ENCODE data around the gene RMI2.

Gene RMI2

GRCh38 chr16:11307639-11308492, 37.4 kb upstream of the RMI2 start:
- no peak for TF ChIP-seq Cebpa-rat (IDR thresholded peaks at IDR 0.05)
- H3K36me3 ChIP-seq = no peaks in the 10 kb centered on the region; a peak in 1 of 22 replicates

GRCh38 chr16:11308493-11309283, 36.6 kb upstream of the RMI2 start:
- Histone ChIP-seq H3K4me3 (peak overlapping the region in 3 of 10 experiments; percentile 7 to 40 (median 11); a peak in 3 of 20 replicates), H4K20me1 (no peaks in the 10 kb centered on the region), H3K4me1 (peaks cover 47 to 70% (median 59%) of the 10 kb centered on the region in 10 experiments), H3K27me3 (no peaks in the 10 kb centered on the region; a peak in 1 of 22 replicates), H3K9me3 (replicated peaks in 1 of 11) (peaks cover 12 to 46% (median 33%) of the 10 kb centered on the region in 11 experiments; a peak in 21 of 22 replicates), H3K4me2 (peak overlapping the region; percentile 8 to 89 (median 80)), H3K27ac (peak overlapping the region in 8 of 11 experiments; percentile 88 to 98 (median 94); a peak in 16 of 22 replicates), H3K36me3 (no peaks in the 10 kb centered on the region; a peak in 1 of 22 replicates), H3K9ac (peak overlapping the region in 7 of 11 experiments; percentile 14 to 84 (median 80); a peak in 10 of 22 replicates)
- no peak for TF ChIP-seq Cebpa-rat (IDR thresholded peaks at IDR 0.05)

More at GRCh38 chr16:11307639-11308492, 37.4 kb upstream of the RMI2 start:
- peaks cover 43 to 70% (median 54%) of the 10 kb centered on the region in 10 experiments for H3K4me1 ChIP-seq
- peak overlapping the region; percentile 8 to 89 (median 80); a peak in 20 of 22 replicates for H3K4me2 ChIP-seq
- H3K9ac ChIP-seq = peak overlapping the region in 5 of 11 experiments; percentile 11 to 49 (median 37); a peak in 6 of 22 replicates
- peak overlapping the region in 3 of 10 experiments; percentile 7 to 40 (median 23); a peak in 3 of 20 replicates for H3K4me3 ChIP-seq
- H3K27me3 ChIP-seq = no peaks in the 10 kb centered on the region; a peak in 1 of 22 replicates
- peaks cover 12 to 50% (median 33%) of the 10 kb centered on the region in 11 experiments; a peak in 21 of 22 replicates for H3K9me3 ChIP-seq (replicated peaks in 1 of 11)
- H3K27ac ChIP-seq = peak overlapping the region in 8 of 11 experiments; percentile 40 to 98 (median 94); a peak in 14 of 22 replicates
- no peaks in the 10 kb centered on the region for H4K20me1 ChIP-seq

- no peak overlapping the region; a peak in 1 of 20 replicates for H3K4me3 ChIP-seq
- peaks cover 0 to 3% (median 0%) of the 10 kb centered on the region in 11 experiments; a peak in 1 of 22 replicates for H3K27me3 ChIP-seq
- peak overlapping the region; percentile 74 to 89 (median 80) for H3K4me2 ChIP-seq
- peak overlapping the region in 9 of 11 experiments; percentile 69 to 84 (median 78); a peak in 15 of 22 replicates for H3K9ac ChIP-seq
- TF ChIP-seq Cebpa-rat (IDR thresholded peaks at IDR 0.05) = no peak
- H3K36me3 ChIP-seq = no peaks in the 10 kb centered on the region; a peak in 1 of 22 replicates
- no peaks in the 10 kb centered on the region for H4K20me1 ChIP-seq
- H3K9me3 ChIP-seq (replicated peaks in 1 of 11) = peaks cover 12 to 43% (median 31%) of the 10 kb centered on the region in 11 experiments; a peak in 21 of 22 replicates
- H3K4me1 ChIP-seq = peaks cover 47 to 78% (median 71%) of the 10 kb centered on the region in 10 experiments
- peak overlapping the region in 10 of 11 experiments; percentile 76 to 98 (median 92); a peak in 20 of 22 replicates for H3K27ac ChIP-seq
Measured at GRCh38 chr16:11309895-11310633, 35.2 kb upstream of the RMI2 start.

- peaks cover 49 to 81% (median 77%) of the 10 kb centered on the region in 10 experiments for H3K4me1 ChIP-seq
- peaks cover 0 to 5% (median 0%) of the 10 kb centered on the region in 11 experiments; a peak in 1 of 22 replicates for H3K27me3 ChIP-seq
- H3K4me3 ChIP-seq = peak overlapping the region in 6 of 10 experiments; percentile 2 to 53 (median 9); a peak in 2 of 20 replicates
- no peaks in the 10 kb centered on the region for H4K20me1 ChIP-seq
- peak overlapping the region; percentile 29 to 98 (median 91); a peak in 21 of 22 replicates for H3K27ac ChIP-seq
- H3K36me3 ChIP-seq = no peaks in the 10 kb centered on the region; a peak in 1 of 22 replicates
- peaks cover 12 to 37% (median 28%) of the 10 kb centered on the region in 11 experiments; a peak in 21 of 22 replicates for H3K9me3 ChIP-seq (replicated peaks in 1 of 11)
- H3K4me2 ChIP-seq = peak overlapping the region; percentile 74 to 89 (median 80)
- H3K9ac ChIP-seq = peak overlapping the region; percentile 54 to 84 (median 77); a peak in 21 of 22 replicates
- TF ChIP-seq Cebpa-rat (IDR thresholded peaks at IDR 0.05) = no peak; a peak in 1 of 22 replicates
Measured at GRCh38 chr16:11310634-11310977, 34.7 kb upstream of the RMI2 start.

- peaks cover 51 to 85% (median 81%) of the 10 kb centered on the region in 10 experiments for H3K4me1 ChIP-seq
- peaks cover 0 to 6% (median 0%) of the 10 kb centered on the region in 11 experiments; a peak in 1 of 22 replicates for H3K27me3 ChIP-seq
- H3K9me3 ChIP-seq (replicated peaks in 1 of 11) = peaks cover 12 to 32% (median 28%) of the 10 kb centered on the region in 11 experiments; a peak in 21 of 22 replicates
- peak overlapping the region; percentile 54 to 84 (median 77); a peak in 21 of 22 replicates for H3K9ac ChIP-seq
- H3K4me3 ChIP-seq = peak overlapping the region in 6 of 10 experiments; percentile 2 to 53 (median 9); a peak in 3 of 20 replicates
- TF ChIP-seq Cebpa-rat (IDR thresholded peaks at IDR 0.05) = no peak
- no peaks in the 10 kb centered on the region for H4K20me1 ChIP-seq
- peak overlapping the region; percentile 74 to 89 (median 80) for H3K4me2 ChIP-seq
- peak overlapping the region; percentile 29 to 98 (median 91); a peak in 21 of 22 replicates for H3K27ac ChIP-seq
- H3K36me3 ChIP-seq = no peaks in the 10 kb centered on the region; a peak in 1 of 22 replicates
Measured at GRCh38 chr16:11310997-11311561, 34.2 kb upstream of the RMI2 start.

- no peak for TF ChIP-seq Cebpa-rat (IDR thresholded peaks at IDR 0.05)
- Histone ChIP-seq H3K9ac (peak overlapping the region in 8 of 11 experiments; percentile 5 to 81 (median 70); a peak in 12 of 22 replicates), H3K9me3 (replicated peaks in 1 of 11) (peaks cover 6 to 14% (median 11%) of the 10 kb centered on the region in 11 experiments; a peak in 21 of 22 replicates), H3K27ac (peak overlapping the region in 10 of 11 experiments; percentile 53 to 96 (median 87); a peak in 20 of 22 replicates), H3K4me3 (no peak overlapping the region), H4K20me1 (no peaks in the 10 kb centered on the region), H3K4me1 (peaks cover 51 to 88% (median 86%) of the 10 kb centered on the region in 10 experiments), H3K27me3 (peaks cover 0 to 12% (median 0%) of the 10 kb centered on the region in 11 experiments; a peak in 1 of 22 replicates), H3K4me2 (peak overlapping the region; percentile 63 to 81 (median 70)), H3K36me3 (no peaks in the 10 kb centered on the region; a peak in 1 of 22 replicates)
Measured at GRCh38 chr16:11312718-11313492, 32.4 kb upstream of the RMI2 start.
